Nephron progenitor cell (in vitro differentiated cells): Measurements from ENCODE around the gene BRINP1.

Experiments used
- DNase-seq: peaks from one replicate; pipeline ENCODE4 v3.0.0; 2021
- H3K27ac Mint-ChIP-seq: 2 replicates; pipeline ENCODE4 v1.8.0; 2021; ENCODE audit warnings: mild to moderate bottlenecking, moderate library complexity, mixed read lengths
- H3K27me3 Mint-ChIP-seq: 2 replicates; pipeline ENCODE4 v1.8.0; 2021; ENCODE audit warnings: mild to moderate bottlenecking, low read depth, mixed read lengths; ENCODE audit not compliant: poor library complexity
- H3K36me3 Mint-ChIP-seq: 2 replicates; pipeline ENCODE4 v1.8.0; 2021; ENCODE audit warnings: low read depth, mixed read lengths
- H3K4me1 Mint-ChIP-seq: 2 replicates; pipeline ENCODE4 v1.8.0; 2021; ENCODE audit warnings: mixed read lengths
- H3K4me3 Mint-ChIP-seq: 2 replicates; pipeline ENCODE4 v1.8.0; 2021; ENCODE audit warnings: mild to moderate bottlenecking, moderate library complexity, mixed read lengths
- H3K9me3 Mint-ChIP-seq: 2 replicates; pipeline ENCODE4 v1.8.0; 2021; ENCODE audit warnings: mild to moderate bottlenecking, moderate library complexity, mixed read lengths
- TF ChIP-seq, protein P1 (sequence below): fragments of 200-600 bp; sonication (generic); IDR thresholded peaks from 2 replicates; pipeline ENCODE4 v1.5.0; 2021; ENCODE audit warnings: antibody characterized with exemption

BRINP1 gene

DNA sequence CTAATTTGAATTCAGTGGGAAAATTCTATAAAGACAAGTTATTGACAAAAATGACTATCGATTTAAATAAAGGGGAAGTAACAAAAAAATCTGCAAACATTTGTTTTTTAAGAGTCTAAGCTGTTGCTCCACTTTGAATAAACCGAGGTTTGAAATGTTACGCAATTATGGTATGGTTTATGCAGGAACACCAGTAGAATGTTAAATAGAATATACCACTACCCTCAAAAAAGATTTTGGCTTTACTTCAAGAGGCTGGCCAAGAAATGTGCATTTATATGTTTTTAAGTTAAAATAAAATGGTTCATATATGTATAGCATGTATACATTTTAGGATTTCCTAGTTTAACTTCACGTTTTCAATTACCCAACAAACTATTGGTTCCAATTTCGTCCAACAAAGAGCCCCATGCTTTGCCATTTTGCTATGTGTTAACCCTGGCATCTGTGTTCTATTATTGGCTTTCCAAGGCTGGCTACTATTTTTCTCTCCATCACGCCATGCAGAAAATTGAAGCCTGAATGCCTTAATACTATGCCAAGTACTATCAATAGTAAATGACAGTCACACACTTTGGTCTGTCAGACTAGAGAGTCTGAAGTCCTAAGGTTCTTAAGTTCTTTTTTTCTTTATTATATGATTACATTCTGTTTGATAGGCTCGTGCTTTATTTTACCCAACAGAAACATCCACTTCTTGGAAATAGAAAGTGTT lies 171.2 kb downstream of the BRINP1 start:
- TF ChIP-seq, protein P1, sequence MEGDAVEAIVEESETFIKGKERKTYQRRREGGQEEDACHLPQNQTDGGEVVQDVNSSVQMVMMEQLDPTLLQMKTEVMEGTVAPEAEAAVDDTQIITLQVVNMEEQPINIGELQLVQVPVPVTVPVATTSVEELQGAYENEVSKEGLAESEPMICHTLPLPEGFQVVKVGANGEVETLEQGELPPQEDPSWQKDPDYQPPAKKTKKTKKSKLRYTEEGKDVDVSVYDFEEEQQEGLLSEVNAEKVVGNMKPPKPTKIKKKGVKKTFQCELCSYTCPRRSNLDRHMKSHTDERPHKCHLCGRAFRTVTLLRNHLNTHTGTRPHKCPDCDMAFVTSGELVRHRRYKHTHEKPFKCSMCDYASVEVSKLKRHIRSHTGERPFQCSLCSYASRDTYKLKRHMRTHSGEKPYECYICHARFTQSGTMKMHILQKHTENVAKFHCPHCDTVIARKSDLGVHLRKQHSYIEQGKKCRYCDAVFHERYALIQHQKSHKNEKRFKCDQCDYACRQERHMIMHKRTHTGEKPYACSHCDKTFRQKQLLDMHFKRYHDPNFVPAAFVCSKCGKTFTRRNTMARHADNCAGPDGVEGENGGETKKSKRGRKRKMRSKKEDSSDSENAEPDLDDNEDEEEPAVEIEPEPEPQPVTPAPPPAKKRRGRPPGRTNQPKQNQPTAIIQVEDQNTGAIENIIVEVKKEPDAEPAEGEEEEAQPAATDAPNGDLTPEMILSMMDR: no peak
- no peak for DNase-seq
- Mint-ChIP-seq H3K36me3 (no peaks in the 10 kb centered on the region), H3K9me3 (no peaks in the 10 kb centered on the region), H3K4me1 (no peaks in the 10 kb centered on the region), H3K27me3 (peaks cover 10% of the 10 kb centered on the region), H3K4me3 (no peak overlapping the region), H3K27ac (no peak overlapping the region)

DNA sequence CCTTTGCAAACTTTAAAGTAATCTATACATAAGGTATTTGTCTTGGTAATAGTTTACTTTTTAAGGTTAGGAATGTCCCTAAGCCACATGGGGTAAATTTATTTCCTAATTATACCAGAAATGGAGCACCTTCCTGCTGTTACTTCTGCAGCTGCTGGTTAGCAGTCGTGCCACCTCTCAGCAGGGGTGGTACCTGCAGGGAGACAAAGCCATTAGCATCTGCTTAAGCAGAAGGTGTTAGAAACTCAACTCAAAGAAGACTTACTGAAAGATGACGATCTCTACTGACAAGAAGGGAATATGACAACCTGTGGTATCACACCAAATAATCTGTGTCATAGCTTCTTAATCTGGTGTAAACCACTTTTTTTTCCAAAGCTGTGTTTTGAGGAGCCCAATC lies 173.7 kb downstream of the BRINP1 start:
- Mint-ChIP-seq H3K4me1 (no peaks in the 10 kb centered on the region), H3K36me3 (no peaks in the 10 kb centered on the region), H3K4me3 (no peak overlapping the region), H3K27ac (no peak overlapping the region), H3K27me3 (peaks cover 10% of the 10 kb centered on the region), H3K9me3 (no peaks in the 10 kb centered on the region)
- TF ChIP-seq, protein P1: no peak
- no peak for DNase-seq

DNA sequence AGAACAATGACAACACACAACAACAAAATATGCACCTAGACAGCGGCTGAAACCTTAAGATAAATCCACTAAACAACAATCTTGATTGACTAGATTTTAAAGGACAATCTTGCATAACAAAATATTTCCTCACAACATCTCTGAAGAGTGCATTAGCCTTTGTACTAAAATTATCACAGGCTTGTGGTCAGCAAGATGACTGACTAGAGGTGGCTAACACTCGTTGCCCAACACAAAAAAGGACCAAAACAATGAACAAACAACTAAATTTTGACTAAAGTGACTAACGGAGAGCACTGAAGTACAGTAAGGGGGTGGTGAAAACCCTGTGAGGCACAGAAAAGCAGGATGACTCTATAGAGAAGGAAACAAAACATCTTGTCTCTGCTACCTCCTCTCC lies 183.9 kb downstream of the BRINP1 start:
- H3K36me3 Mint-ChIP-seq: no peaks in the 10 kb centered on the region
- peaks cover 8% of the 10 kb centered on the region for H3K4me1 Mint-ChIP-seq
- TF ChIP-seq, protein P1: no peak
- peaks cover 11% of the 10 kb centered on the region for H3K27me3 Mint-ChIP-seq
- peaks cover 11% of the 10 kb centered on the region for H3K9me3 Mint-ChIP-seq
- no peak overlapping the region for H3K4me3 Mint-ChIP-seq
- peak overlapping the region; percentile 63 for H3K27ac Mint-ChIP-seq
- DNase-seq: no peak

DNA sequence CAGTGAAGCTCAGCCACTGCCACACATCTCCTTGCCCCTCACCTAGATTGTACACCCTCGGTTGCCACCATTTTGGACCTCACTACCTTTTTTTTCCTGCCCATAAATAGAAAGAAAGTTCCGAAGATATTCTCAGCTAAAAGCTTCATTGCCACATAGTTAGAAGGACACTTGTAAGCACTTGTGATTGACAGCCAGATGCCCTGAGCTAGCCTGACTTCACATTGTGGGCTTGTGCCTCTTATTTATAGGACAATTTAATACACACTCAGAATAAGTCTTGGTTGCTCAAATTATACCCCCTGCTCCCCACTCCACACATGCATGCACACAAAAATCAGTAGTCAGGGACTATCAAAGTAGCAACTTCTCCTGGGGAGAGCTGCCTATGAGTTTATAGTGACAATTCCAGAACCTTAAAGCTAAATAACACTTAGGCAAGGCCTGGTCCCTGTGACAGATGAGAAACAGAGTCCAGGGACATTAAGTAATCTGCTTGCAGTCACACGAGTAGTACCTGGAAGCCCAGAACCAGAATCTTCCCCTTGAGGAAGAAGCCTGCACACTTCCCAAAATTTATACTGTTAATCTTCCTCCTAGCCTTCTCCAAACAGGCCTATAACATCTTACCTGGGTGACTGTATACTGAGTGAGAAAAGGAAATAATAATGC lies 184.8 kb downstream of the BRINP1 start:
- no peak overlapping the region for H3K4me3 Mint-ChIP-seq
- peaks cover 11% of the 10 kb centered on the region for H3K9me3 Mint-ChIP-seq
- peaks cover 8% of the 10 kb centered on the region for H3K4me1 Mint-ChIP-seq
- TF ChIP-seq, protein P1: no peak
- peaks cover 11% of the 10 kb centered on the region for H3K27me3 Mint-ChIP-seq
- no peak overlapping the region for H3K27ac Mint-ChIP-seq
- H3K36me3 Mint-ChIP-seq: no peaks in the 10 kb centered on the region
- no peak for DNase-seq

DNA sequence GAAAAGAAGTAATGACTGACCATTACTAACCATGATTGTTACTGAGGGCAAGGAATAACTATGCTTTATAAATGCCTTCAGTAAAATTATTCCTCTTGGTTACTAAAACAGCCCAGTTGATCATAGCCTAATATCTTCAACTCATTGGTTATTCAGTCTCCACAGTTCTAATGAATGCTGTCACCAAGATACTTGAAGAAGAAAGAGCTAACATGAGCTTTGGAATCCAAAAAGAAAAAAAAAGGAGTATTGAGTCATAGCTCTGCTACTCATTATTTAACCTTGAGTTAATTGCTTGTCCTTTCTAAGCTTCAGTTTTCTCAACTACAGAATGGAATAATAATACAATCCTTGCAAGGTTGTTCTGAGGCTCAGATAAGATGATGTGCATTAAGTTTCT lies 187.7 kb downstream of the BRINP1 start:
- Mint-ChIP-seq H3K9me3 (no peaks in the 10 kb centered on the region), H3K27me3 (peaks cover 6% of the 10 kb centered on the region), H3K36me3 (no peaks in the 10 kb centered on the region), H3K4me3 (no peak overlapping the region), H3K27ac (no peak overlapping the region), H3K4me1 (peaks cover 11% of the 10 kb centered on the region)
- DNase-seq: no peak
- TF ChIP-seq, protein P1: no peak

DNA sequence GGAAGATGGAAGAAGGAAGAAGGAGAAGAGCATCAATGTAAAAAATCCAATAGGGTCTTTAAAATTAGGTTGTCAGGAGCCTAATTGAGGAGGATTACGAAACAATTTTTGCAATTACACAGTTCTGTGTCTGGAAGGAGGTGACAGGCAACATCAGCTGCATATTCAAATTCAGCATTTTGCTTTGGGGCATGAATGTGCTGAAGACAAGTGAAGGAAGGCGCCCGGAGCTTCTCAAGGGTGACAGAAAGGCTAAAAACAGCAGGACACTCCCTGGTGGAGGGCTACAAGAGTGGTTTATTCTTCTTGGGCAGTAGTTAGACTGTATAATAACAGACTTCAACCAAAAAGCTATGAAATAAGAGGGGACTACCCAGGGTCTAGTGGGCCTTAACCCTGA lies 188.3 kb downstream of the BRINP1 start:
- Mint-ChIP-seq H3K9me3 (no peaks in the 10 kb centered on the region), H3K4me3 (no peak overlapping the region), H3K27me3 (peaks cover 6% of the 10 kb centered on the region), H3K27ac (no peak overlapping the region), H3K36me3 (no peaks in the 10 kb centered on the region), H3K4me1 (peaks cover 11% of the 10 kb centered on the region)
- TF ChIP-seq, protein P1: no peak
- no peak for DNase-seq
